Osteocyte (in vitro differentiated cells): ENCODE data around the gene IGIP. TPM values are rescaled to one million over a fixed set of nuclear protein-coding genes. Genes with fewer than 3 reads are reported as not detected.

Source experiments
- DNase-seq: peaks from one replicate; pipeline ENCODE4 v3.0.0; 2021; ENCODE audit warnings: mixed read lengths; ENCODE audit not compliant: unreplicated experiment; ENCODE audit errors: extremely low spot score
- H3K27ac Mint-ChIP-seq: one replicate; pipeline ENCODE4 v1.8.0; 2021; ENCODE audit warnings: mild to moderate bottlenecking, mixed read lengths; ENCODE audit not compliant: unreplicated experiment
- H3K27me3 Mint-ChIP-seq: one replicate; pipeline ENCODE4 v1.8.0; 2021; ENCODE audit warnings: mixed read lengths; ENCODE audit not compliant: unreplicated experiment
- H3K36me3 Mint-ChIP-seq: one replicate; pipeline ENCODE4 v1.8.0; 2021; ENCODE audit warnings: mixed read lengths; ENCODE audit not compliant: unreplicated experiment
- H3K4me1 Mint-ChIP-seq: one replicate; pipeline ENCODE4 v1.8.0; 2021; ENCODE audit warnings: mixed read lengths; ENCODE audit not compliant: unreplicated experiment
- H3K4me3 Mint-ChIP-seq: one replicate; pipeline ENCODE4 v1.8.0; 2021; ENCODE audit warnings: mild to moderate bottlenecking, moderate library complexity, mixed read lengths; ENCODE audit not compliant: unreplicated experiment
- H3K9me3 Mint-ChIP-seq: one replicate; pipeline ENCODE4 v1.8.0; 2021; ENCODE audit warnings: mixed read lengths; ENCODE audit not compliant: unreplicated experiment
- total RNA-seq: library from RNA; stranded (reverse); gene quantifications from 2 replicates; pipeline ENCODE4 v1.2.1, GENCODE V29; 2021
- TF ChIP-seq, protein P1 (sequence below): fragments of 200-600 bp; sonication (generic); IDR thresholded peaks from 2 replicates; pipeline ENCODE4 v1.5.0; 2021; ENCODE audit warnings: antibody characterized with exemption, mild to moderate bottlenecking, moderate library complexity

IGIP gene
- total RNA-seq, 1 donor from 2014 or later, result 4.3 TPM

DNA sequence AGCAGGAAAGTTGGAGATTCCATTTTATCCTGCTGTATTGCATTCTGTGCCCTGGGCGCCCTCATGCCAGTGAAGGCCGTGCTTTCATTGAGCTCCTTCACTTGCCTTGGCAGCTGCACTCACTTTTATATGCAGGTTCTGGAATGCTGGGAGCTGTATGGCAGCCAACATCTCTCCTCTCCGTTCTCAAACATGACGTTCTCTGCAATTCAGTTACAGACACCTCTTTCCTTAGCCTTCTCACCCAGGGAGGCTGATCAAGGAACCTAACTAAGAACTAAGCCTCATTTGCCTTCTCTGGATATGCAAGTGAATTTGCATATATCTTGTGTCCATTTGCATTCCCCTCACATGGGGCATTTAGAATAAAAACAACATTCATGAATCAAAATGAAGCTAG, 41.2 kb upstream of the IGIP start:
- H3K4me3 Mint-ChIP-seq, result no peak overlapping the region
- DNase-seq, result no peak
- H3K9me3 Mint-ChIP-seq, result peaks cover 7% of the 10 kb centered on the region
- H3K4me1 Mint-ChIP-seq, result no peaks in the 10 kb centered on the region
- peaks cover 71% of the 10 kb centered on the region for H3K27me3 Mint-ChIP-seq
- H3K36me3 Mint-ChIP-seq, result peaks cover under 1% of the 10 kb centered on the region
- TF ChIP-seq, protein P1, sequence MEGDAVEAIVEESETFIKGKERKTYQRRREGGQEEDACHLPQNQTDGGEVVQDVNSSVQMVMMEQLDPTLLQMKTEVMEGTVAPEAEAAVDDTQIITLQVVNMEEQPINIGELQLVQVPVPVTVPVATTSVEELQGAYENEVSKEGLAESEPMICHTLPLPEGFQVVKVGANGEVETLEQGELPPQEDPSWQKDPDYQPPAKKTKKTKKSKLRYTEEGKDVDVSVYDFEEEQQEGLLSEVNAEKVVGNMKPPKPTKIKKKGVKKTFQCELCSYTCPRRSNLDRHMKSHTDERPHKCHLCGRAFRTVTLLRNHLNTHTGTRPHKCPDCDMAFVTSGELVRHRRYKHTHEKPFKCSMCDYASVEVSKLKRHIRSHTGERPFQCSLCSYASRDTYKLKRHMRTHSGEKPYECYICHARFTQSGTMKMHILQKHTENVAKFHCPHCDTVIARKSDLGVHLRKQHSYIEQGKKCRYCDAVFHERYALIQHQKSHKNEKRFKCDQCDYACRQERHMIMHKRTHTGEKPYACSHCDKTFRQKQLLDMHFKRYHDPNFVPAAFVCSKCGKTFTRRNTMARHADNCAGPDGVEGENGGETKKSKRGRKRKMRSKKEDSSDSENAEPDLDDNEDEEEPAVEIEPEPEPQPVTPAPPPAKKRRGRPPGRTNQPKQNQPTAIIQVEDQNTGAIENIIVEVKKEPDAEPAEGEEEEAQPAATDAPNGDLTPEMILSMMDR, result no peak
- no peak overlapping the region for H3K27ac Mint-ChIP-seq

GRCh38 chr5:140090251-140090650, 35.5 kb upstream of the IGIP start:
- H3K36me3 Mint-ChIP-seq, result peaks cover 6% of the 10 kb centered on the region

GRCh38 chr5:140093179-140093578, 32.6 kb upstream of the IGIP start:
- TF ChIP-seq, protein P1, result no peak
- peaks cover 6% of the 10 kb centered on the region for H3K36me3 Mint-ChIP-seq

More at GRCh38 chr5:140090251-140090650, 35.5 kb upstream of the IGIP start:
- TF ChIP-seq, protein P1, result no peak
- Mint-ChIP-seq H3K27ac (no peak overlapping the region), H3K9me3 (peaks cover 21% of the 10 kb centered on the region), H3K4me3 (no peak overlapping the region), H3K4me1 (no peaks in the 10 kb centered on the region), H3K27me3 (peaks cover 65% of the 10 kb centered on the region)
- DNase-seq, result no peak

DNA sequence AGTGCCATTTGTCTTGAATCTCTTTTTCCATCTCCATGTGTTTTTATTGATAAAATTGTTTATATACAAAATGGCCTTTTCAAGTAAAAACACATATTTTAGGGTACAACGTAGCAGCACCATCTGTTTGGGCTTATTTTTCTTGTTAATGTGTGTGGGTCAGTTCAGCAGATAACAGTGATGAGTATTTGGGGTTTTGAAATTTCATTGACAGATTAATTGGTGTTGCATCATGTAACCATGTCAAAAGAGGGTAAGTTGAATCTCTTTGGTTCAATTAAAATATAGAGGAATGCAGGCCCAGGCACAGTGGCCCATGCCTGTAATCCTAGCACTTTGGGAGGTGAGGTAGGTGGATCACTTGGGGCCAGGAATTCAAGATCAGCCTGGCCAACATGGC, 31.9 kb upstream of the IGIP start:
- DNase-seq, result no peak
- Mint-ChIP-seq H3K27ac (no peak overlapping the region), H3K4me1 (no peaks in the 10 kb centered on the region), H3K9me3 (peaks cover 21% of the 10 kb centered on the region), H3K4me3 (no peak overlapping the region), H3K27me3 (peaks cover 69% of the 10 kb centered on the region), H3K36me3 (peaks cover 6% of the 10 kb centered on the region)
- TF ChIP-seq, protein P1, result no peak

More at GRCh38 chr5:140093179-140093578, 32.6 kb upstream of the IGIP start:
- Mint-ChIP-seq H3K4me1 (no peaks in the 10 kb centered on the region), H3K27ac (no peak overlapping the region), H3K9me3 (peaks cover 21% of the 10 kb centered on the region), H3K27me3 (peaks cover 69% of the 10 kb centered on the region), H3K4me3 (no peak overlapping the region)
- DNase-seq, result no peak

- Mint-ChIP-seq H3K27ac (no peak overlapping the region), H3K36me3 (peaks cover 4% of the 10 kb centered on the region), H3K27me3 (peaks cover 64% of the 10 kb centered on the region), H3K4me1 (no peaks in the 10 kb centered on the region), H3K9me3 (peaks cover 12% of the 10 kb centered on the region), H3K4me3 (no peak overlapping the region)
- TF ChIP-seq, protein P1, result no peak
- no peak for DNase-seq
Observed at GRCh38 chr5:140094889-140095288, 30.8 kb upstream of the IGIP start.
